Measurements from ENCODE around the gene CDH4.

Gene CDH4

DNA sequence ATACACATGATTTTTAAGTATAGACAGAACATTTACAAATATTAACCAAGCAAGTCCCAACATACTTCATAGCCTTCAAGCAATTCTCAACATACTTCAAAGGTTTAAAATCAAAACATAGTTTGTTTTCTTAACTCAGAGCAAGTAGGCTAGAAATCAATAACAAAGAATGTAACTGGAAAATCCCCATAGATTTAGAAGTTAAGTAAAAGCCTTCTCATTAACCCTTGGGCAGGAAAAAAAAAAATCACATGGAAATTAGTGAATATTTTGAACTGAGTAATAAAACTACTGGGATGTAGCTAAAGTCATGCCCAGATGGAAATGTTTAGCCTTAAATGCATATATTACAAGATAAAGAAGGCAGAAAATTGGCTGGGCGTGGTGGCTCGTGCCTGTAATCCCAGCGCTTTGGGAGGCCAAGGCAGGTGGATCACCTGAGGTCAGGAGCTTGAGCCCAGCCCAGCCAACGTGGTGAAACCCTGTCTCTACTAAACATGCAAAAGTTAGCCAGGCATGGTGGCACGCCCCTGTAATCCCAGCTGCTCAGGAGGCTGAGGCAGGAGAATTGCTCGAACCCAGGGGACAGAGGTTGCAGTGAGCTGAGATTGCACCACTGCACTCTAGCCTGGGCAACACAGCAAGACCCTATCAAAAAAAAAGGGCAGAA, 497.5 kb downstream of the CDH4 start:
- DNase-seq: no peak

DNA sequence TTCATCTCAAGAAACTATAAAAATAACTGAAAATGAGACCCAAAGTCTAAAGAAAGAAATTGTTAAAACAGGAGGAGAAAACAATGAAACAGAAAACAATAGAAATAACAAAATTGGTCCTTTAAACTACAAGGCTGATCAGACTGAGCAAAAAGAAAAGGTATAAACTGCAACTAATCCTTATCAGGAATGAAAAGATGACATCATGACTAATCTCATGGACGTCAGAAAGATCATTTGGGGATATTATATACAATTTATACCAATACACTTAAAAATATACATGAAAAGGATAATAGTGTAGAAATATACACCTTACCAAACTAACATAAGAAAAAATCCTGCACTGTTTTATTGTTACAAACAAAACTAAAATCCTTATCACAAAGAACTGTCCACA, 498.0 kb downstream of the CDH4 start:
- no peak for DNase-seq

GRCh38 chr20:61752576-61752975, 500.5 kb downstream of the CDH4 start:
- no peak for DNase-seq

GRCh38 chr20:61753316-61753942, 501.4 kb downstream of the CDH4 start:
- DNase-seq: no peak

- DNase-seq: no peak
Observed at GRCh38 chr20:61753987-61754956, 502.2 kb downstream of the CDH4 start.

- DNase-seq: no peak
Observed at GRCh38 chr20:61754976-61755778, 503.1 kb downstream of the CDH4 start.

DNA sequence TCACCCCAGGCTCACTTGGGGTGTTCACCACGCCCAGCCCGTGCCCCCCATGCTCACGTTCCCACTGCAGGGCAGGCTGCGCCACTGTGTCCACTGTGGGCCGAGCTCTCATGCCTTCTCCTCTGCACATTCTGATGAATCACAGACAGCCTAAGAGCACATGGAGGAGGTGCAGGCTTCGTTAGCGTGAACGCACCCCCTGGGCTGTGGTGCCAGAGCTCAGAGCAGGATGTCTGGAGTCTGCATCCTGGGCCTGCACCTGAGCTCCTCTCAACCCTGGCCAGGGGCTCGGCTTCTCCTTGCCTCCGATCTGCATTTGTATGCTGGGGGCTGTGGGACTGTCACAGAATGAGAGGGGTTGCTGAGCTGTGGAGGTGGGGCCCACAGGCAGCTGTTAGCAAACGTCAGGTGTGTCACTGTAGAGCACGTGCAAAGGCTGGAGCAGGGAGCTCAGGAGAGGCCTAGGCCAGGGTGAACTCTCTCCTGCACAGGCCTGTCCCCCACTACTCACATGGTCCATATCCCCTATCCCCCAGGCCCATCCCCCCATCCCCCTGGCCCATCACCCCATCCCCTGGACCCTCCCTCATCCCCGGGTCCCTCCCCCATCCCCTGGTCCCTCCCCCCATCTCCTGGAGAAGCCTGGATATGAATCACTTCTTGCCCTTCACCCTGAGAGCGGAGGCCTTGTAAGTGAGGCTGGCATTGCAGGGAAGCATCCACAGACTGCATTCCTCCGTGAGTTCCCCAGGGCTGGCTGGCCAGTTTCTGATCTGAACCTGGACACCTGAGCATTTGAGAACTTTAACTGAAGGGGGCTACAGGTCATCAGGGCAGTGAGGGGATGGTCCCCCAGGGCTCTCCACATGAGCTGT, 504.1 kb downstream of the CDH4 start:
- no peak for DNase-seq

GRCh38 chr20:61756966-61757677, 505.1 kb downstream of the CDH4 start:
- no peak for DNase-seq

DNA sequence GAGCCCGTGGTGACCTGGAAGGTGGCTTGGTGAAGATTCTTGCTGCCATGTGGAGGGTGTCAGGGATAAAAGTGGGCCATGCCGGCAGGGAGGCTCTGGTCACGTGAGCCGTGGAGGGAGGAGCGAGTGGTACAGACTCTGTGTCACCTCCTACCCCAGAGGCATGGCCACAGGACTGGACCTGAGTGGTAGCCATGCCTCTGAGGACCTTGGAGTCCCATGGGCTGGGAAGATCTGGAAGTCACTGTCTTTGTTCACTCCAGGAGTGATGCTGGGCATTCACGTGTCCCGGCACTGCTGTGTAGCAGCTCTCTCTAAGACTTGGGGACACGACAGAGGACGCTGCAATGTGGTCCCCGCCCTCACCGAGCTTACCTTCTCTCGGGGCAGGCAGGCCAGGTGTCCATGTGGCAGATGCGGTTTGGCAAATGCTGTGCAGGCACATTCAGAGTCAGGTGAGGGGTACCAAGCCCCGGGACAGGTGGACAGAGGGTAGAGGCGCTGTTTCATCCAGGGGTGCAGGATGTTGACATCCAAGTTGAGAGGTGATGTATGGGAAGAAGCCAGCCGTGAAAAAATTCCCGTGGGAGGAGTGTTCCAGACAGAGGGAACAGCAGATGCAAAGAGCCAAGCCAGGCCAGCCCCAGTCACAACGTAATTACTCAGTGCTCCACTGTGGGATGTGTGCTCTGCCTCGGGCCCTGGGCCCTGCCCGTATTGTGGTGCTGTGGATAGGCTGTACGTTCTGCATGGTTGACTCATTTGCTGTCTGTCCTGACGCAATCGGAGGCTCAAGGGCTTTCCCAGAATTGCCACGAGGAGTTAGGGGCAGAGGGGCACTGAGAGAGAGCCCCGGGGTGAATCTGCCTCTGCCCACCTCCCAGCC, 505.9 kb downstream of the CDH4 start:
- DNase-seq: no peak

DNA sequence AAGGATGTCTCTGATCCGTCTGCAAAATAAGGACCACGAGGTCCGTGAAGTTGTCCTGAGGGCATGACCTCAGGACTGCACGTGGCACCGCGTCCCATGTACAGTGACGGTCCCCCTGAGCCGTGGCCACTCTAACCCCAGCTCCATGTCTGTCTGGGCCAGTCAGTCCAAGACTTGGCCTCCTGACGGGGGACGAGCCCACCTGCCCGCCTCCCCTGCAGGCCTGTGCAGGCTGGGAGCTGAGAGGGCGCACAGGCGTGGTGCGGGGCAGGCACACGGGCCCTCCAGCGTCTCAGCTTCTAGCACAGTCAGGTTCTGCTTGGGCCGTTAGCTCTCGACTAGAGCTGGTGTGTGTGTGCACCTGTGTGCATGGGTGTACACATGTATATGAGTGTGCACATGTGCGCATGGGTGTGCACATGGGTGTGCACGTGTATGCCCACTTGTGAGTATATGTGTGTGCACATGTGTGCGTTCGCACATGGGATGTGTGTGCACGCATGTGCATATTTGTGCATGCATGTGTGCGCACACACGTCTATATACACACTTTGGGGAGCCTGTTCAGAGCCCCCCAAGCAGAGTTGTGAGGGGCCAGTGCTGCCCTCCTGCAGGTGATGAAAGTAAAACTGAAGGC, 506.6 kb downstream of the CDH4 start:
- DNase-seq: no peak

GRCh38 chr20:61759286-61760065, 507.4 kb downstream of the CDH4 start:
- DNase-seq: no peak

DNA sequence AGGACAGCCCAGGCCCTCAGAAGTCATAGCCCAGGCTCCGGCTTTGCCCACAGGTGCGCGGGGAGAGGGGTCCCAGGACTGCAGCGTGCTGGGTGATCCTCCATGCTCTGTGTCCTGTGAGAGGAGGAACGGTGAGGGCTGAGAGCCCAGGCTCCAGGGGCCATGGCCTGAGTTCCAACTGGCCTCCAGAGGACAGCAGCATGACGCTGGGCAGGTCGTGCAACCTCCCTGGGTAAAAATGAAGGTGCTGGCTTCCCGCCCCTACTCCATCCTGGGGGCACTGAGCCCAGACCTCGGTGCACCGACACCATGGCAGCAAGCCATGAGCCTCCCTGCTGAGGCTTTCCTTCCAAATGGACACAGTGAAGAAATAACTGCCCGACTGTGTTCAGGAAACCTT, 508.3 kb downstream of the CDH4 start:
- no peak for DNase-seq

DNA sequence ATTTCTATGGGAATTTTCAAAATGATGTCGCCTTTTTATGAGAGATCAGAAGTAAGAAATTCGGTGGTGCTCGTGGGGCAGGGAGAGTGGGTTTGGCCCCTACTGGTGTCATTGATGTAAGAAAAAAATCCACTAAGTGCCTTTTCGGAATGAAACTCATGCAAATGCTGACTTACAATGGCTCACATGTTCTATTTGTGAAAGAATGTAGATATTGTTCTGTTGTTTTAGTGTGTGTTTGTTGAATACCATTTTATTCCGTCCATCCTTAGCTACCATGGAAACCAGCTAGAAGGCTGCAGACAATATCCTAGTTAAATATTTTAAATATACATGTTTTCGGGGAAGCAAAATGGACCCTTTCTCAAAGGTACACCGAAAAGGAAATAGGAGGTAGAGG, 508.7 kb downstream of the CDH4 start:
- DNase-seq: no peak

- DNase-seq: no peak
Observed at GRCh38 chr20:61761453-61762166, 509.5 kb downstream of the CDH4 start.

DNA sequence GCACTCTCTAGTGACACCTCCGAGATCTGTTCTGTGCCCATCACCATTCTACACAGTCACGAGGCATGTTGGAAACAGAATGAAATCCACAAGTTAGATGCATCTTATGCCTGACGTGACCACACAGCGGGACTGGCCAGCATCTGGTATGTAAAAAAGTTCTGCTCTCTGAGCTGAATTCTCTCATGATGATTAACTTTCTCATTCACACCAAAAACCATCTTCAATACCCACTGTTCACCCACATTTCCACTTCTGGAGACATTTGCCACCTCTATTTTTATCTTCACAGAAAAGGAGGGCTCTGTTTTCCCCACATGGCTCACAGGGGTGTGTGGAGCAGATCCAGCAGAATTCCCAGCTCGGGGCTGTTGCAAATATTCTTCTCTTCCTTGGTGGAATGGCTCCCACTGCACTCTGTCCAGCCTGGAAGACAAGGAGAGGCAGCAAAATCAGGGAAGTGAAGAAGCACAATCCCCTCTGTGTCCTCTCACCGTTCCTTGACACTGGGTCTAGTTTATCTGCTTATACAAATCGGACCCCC, 510.2 kb downstream of the CDH4 start:
- DNase-seq: no peak

DNA sequence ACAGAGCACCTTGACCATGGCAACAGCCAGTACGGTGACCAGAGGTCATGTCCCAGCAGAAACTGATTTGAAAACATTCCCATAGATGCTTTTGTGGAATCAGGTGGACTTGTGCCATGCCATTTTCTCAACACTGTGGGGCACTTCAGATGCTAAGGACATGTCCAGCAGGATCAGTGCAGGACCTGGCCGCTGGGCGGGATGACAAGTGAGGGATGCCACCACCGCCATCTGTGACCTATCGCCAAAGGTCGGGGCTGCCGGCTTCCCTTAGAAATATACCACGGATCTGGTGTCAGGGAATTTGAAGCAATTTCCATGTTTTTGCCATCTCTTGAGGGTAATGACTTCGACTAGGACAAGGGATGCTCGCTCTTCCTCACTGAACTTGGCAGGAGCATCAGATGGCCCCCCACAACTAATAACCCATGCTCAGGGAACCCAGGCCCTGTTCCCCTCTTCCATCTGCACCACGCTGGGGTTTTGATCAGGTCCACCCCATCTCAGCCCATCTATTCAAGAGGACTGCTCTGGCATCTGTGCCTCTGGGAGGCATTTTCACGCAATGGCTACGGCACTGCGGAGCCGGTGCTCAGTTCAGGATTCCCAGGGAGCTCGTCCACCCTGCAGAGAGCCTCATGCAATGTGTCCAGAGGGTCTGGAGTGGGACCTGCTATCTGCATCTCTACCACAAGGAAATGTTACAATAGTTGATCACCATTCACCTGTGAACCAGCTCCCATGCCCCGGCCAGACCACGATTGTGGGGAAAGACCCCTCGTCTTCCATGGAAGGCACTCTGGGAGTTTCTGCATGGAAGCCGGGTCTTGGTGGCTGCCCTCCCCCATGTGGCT, 511.1 kb downstream of the CDH4 start:
- DNase-seq: no peak

Measured in activated naive CD4-positive, alpha-beta T cell treated with Interleukin-2 at 50 U/mL for 16 hours (primary cell).